ENCODE results near the gene TPI1. TPM values are rescaled to one million over a fixed set of nuclear protein-coding genes. Genes with fewer than 3 reads are reported as not detected.
"Not testable (repeated sequence)": the region's sequence is repeated elsewhere in the genome, so short reads cannot be mapped to it uniquely, and the experiment has no call there.

TPI1 gene
- total RNA-seq, 2 experiments from 2014 or later, result 1,086 to 1,277 TPM

DNA sequence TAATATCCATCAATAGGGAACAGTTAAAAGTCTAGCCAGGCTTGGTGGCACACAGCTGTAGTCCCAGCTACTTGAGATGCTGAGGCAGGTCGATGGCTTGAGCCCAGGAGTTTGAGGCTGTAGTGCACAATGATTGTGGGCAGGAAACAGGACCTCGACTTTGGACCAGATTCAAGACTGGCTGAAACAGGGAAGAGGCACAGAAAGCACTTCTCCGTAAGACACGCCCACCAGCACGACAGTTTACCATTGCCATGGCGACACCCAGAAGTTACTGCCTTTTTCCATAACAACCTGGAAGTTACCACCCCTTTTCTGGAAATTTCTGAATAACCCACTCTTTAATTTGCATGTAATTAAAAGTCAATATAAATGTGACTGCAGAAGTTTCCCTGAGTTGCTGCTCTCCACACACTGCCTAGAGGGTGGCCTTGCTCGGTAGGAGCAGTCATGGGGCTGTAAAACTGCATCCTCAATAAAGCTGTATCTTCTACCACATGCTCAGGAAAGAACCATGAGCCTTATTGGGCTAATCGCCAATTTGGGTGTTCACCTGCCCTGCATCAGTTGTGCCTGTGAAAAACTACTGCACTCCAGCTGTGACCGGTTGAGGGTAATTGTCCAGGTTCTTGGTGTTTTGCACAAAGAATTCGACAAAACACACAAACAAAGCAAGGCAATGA lies 32.6 kb downstream of the TPI1 start:
- H3K27me3 Mint-ChIP-seq, result no peaks in the 10 kb centered on the region
- no peaks in the 10 kb centered on the region for H3K9me3 Mint-ChIP-seq (ENCODE audit: low read depth)
- ATAC-seq (no peak), DNase-seq (no peak)
- CTCF ChIA-PET, result interaction anchor here (1.1 to 1.8 kb wide), 3 partner anchors 9 to 209 kb away, joined by 3 to 6 read pairs (median 3); partner anchors contain the start of gene C1RL
- H3K4me1 Mint-ChIP-seq, result peaks cover 6% of the 10 kb centered on the region
- no peak overlapping the region for H3K4me3 Mint-ChIP-seq
- no peaks in the 10 kb centered on the region for H3K36me3 Mint-ChIP-seq
- H3K27ac Mint-ChIP-seq, result no peak overlapping the region

DNA sequence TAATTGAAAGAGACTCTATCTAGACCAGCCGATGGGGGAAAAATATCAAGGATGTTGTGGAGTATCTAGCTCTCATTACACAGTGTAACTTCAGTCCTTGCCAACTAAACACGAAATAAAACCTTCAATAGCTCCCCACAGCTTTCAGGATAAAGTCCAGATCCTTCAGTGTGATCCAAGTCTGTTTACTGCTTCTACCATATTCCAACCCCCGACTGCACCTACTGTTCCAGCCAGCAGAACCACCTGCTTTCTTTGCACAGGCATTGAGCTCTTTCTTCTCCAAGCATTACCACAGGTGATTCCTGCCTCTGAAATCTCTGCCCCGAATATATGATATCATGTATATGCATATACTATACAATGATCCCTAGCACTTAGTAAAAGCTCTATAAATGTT lies 35.1 kb downstream of the TPI1 start:
- peaks cover 6% of the 10 kb centered on the region for H3K4me1 Mint-ChIP-seq
- ATAC-seq, result no peak
- no peaks in the 10 kb centered on the region for H3K36me3 Mint-ChIP-seq
- H3K4me3 Mint-ChIP-seq, result no peak overlapping the region
- no peak for DNase-seq
- CTCF ChIA-PET, result interaction anchor here (1.0 to 5.0 kb wide), 2 partner anchors 11 to 22 kb away, joined by 4 to 28 read pairs; no protein-coding TSS in a partner anchor
- no peak overlapping the region for H3K27ac Mint-ChIP-seq
- H3K9me3 Mint-ChIP-seq (ENCODE audit: low read depth), result no peaks in the 10 kb centered on the region
- H3K27me3 Mint-ChIP-seq, result no peaks in the 10 kb centered on the region

DNA sequence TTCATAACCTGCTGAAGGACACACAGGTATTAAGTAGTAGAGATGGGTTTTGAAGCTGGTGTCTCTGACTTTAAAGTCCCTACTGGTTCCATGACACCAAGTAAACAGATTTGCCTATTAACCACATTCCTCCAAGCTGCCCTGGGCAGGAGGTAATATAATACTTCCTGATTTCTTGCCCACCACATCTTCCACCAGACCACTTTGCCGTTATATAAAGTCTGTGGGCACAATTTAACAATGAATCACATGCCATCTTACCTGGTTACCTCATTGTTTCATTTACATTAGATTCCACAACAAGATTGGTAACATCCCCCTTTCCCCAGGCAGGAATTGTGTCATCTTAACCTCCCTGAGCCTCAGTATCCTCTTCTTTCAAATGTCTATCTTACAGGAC lies 36.4 kb downstream of the TPI1 start:
- ATAC-seq, result no peak
- no peak overlapping the region for H3K27ac Mint-ChIP-seq
- no peaks in the 10 kb centered on the region for H3K27me3 Mint-ChIP-seq
- no peaks in the 10 kb centered on the region for H3K36me3 Mint-ChIP-seq
- CTCF ChIA-PET, result interaction anchor here (2.9 to 6.4 kb wide), 3 partner anchors 12 to 34 kb away, joined by 10 to 33 read pairs (median 28); partner anchors contain the start of gene ATN1
- no peak overlapping the region for H3K4me3 Mint-ChIP-seq
- H3K4me1 Mint-ChIP-seq, result peaks cover 6% of the 10 kb centered on the region
- no peak for DNase-seq
- H3K9me3 Mint-ChIP-seq (ENCODE audit: low read depth), result no peaks in the 10 kb centered on the region

DNA sequence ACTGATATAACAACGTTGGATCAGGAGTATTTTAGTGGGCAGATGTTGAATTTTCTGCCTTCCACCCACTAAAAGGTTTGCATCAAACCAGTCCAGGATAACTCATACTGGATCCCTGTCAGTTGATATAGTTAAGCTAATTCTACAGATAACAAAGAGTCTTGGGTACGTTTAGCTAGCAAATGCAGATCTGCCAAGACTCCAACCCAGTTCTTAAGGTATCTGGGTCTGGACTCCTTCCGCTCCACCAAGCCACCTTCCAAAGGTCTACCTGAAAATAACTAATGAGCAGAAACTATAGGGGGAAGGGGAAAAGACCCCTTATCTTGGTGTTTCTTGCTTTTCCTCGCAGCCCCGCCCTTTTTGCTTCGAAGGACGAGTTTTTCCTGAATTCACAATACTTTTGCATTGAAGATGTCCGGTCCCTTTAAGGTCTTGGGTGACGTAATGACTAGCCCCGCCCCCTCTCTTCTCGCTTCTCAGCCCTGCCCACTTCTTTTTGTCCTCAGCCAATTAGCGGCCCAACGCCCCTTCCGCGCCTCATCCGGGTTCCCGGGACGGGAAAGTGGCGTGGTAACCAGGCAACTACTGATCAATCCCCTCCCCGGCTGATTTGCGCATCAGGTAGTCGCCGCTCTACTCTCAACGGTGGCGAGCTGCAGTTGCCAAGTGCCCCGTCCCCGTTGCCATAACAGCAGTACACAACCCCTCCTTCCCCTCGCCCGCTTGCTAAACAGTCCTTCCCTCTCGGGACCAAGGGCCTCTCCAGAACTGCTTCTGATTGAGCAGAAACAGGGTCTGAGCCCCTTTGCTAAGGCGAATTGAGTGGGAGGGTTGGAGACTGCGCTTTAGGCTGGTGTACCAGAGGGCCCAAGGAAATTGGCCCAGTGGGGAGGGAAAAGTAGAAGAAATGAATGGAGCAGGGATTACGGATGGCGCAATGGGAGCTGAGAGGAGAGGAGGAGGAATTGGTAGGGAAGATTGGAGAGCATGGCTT lies 37.2 kb downstream of the TPI1 start, which contains the start of gene LRRC23:
TSS of gene LRRC23 (plus strand) at position 543 of the 997 bp plus-strand sequence. CDS start 812 bp downstream, outside the sequence.
- DNase-seq, result peak; percentile 99
- Mint-ChIP-seq H3K27ac (no peak within 1 kb of the TSS), H3K36me3 (no peaks in the 10 kb centered on the region), H3K4me3 (no peak within 1 kb of the TSS), H3K27me3 (no peaks in the 10 kb centered on the region), H3K4me1 (peaks cover 3% of the 10 kb centered on the region), H3K9me3 (ENCODE audit: low read depth) (no peaks in the 10 kb centered on the region)
- ATAC-seq, result peak; percentile 98
- CTCF ChIA-PET, result interaction anchor here (0.7 to 6.4 kb wide), 9 partner anchors 10 to 130 kb away, joined by 3 to 33 read pairs (median 5); partner anchors contain the start of genes ATN1 and SPSB2

DNA sequence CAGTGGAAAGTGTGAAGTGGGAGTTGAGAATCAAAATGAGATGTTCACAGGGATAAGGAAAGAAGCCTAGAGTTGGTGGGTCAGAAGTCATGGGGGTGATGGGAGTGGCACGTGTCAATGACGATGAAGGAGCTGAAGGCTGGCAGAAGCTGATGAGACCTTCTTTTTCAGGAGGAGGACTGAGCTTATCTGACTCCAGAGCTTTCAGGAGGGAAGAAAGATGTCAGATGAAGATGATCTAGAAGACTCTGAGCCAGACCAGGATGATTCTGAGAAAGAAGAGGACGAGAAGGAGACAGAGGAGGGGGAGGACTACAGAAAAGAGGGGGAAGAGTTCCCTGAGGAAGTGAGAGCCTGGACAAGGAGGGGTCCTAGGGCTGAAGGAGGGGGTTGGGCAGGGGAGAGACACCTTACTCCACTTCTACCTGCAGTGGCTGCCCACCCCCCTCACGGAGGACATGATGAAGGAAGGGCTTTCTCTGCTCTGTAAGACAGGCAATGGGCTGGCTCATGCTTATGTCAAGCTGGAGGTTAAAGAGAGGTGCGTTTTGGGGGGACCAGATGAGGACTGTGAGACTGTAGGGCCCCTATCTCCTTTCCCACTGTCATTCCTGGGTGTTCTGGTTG lies 38.2 kb downstream of the TPI1 start:
- Mint-ChIP-seq H3K9me3 (ENCODE audit: low read depth) (no peaks in the 10 kb centered on the region), H3K27ac (no peak overlapping the region), H3K4me3 (no peak overlapping the region), H3K27me3 (no peaks in the 10 kb centered on the region), H3K36me3 (no peaks in the 10 kb centered on the region), H3K4me1 (no peaks in the 10 kb centered on the region)
- CTCF ChIA-PET, result interaction anchor here (1.0 to 6.4 kb wide), 8 partner anchors 11 to 131 kb away, joined by 3 to 33 read pairs (median 6); partner anchors contain the start of genes ATN1 and SPSB2
- ATAC-seq (no peak), DNase-seq (no peak)

DNA sequence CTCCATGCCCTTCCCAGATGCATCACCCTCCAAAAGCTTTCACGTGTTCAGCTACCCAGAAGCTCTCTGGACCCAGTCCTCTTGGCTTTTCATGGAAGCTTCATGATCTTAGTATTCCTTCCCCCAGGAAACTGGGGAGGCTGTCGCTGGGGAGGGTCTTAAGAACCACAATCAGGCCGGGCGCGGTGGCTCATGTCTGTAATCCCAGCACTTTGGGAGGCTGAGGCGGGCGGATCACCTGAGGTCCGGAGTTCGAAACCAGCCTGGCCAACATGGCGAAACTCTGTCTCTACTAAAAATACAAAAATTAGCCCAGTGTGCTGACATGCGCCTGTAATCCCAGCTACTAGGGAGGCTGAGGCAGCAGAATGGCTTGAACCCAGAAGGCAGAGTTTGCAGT lies 40.8 kb downstream of the TPI1 start:
- CTCF ChIA-PET, result interaction anchor here (1.1 to 6.4 kb wide), 7 partner anchors 11 to 39 kb away, joined by 3 to 33 read pairs (median 10); partner anchors contain the start of genes ATN1 and SPSB2
- not testable (repeated sequence) for ATAC-seq; H3K36me3 Mint-ChIP-seq; H3K9me3 Mint-ChIP-seq (ENCODE audit: low read depth); H3K27ac Mint-ChIP-seq; H3K27me3 Mint-ChIP-seq; DNase-seq; H3K4me1 Mint-ChIP-seq; H3K4me3 Mint-ChIP-seq

DNA sequence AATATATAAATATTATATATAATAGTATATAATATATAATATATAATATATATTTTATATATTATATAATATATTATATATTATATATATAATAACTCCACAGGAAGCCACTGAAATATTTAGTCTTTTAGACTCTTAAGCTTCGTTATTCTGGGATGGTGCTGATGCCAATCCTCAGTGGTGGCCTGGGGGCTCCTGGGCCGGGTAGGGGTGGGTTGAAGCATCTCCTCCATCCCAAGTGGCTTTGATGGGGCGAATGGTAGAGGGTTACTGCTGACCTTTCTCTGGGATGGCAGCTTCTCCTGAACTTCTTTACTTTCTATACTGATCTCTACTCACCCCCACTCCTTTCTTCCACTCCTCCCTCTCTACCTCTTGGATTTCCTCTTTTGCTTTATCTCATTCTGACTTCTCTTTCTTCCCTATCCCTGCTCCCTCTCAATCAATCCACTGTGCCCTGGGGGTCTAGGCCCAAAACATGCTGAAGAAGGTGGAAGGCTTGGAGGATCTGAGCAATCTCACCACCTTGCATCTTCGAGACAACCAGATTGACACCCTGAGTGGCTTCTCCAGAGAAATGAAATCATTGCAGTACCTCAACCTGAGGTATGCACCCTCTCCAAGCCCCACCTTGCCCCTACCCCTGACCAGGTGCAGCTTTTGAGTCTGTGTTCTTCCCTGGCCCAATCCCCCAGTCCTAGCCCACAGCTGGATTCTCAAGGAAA lies 42.3 kb downstream of the TPI1 start:
- H3K27me3 Mint-ChIP-seq, result no peaks in the 10 kb centered on the region
- H3K4me1 Mint-ChIP-seq, result peaks cover 14% of the 10 kb centered on the region
- CTCF ChIA-PET, result interaction anchor here (1.6 to 6.4 kb wide), 5 partner anchors 16 to 40 kb away, joined by 4 to 33 read pairs (median 16); partner anchors contain the start of genes ATN1 and SPSB2
- no peaks in the 10 kb centered on the region for H3K9me3 Mint-ChIP-seq (ENCODE audit: low read depth)
- H3K36me3 Mint-ChIP-seq, result no peaks in the 10 kb centered on the region
- H3K4me3 Mint-ChIP-seq, result no peak overlapping the region
- DNase-seq, result no peak
- no peak for ATAC-seq
- no peak overlapping the region for H3K27ac Mint-ChIP-seq

DNA sequence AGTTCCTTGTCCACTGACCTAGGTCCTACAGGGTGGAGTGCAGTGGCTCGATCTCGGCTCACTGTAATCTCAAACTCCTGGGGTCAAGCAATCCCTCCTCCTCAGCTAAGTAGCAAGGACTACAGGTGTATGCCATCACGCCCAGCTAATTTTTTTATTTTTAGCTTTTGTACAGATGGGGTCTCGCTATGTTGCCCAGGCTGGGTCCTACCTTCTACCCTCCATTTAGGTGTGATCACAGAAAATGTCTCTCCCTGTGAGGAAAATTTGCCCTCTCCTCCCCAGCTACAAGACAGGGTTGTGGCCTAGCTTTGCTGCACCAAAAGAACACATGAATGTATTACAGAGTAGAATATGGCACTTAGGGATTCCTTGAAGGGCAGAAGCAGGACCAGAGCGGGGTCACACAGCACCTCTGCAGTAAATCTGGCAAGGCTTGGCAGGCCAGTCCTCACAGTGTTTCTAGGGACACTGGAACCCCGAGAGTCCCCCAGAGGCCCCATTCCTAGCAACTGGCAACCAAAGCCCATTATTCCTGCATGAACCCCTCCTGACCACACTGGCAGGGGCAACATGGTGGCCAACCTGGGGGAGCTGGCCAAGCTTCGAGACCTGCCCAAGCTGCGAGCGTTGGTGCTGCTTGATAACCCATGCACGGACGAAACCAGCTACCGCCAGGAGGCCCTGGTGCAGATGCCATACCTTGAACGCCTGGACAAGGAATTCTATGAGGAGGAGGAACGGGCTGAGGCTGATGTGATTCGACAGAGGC lies 45.0 kb downstream of the TPI1 start:
- CTCF ChIA-PET, result interaction anchor here (1.0 to 2.5 kb wide), 5 partner anchors 12 to 41 kb away, joined by 3 to 12 read pairs (median 6); partner anchors contain the start of gene SPSB2
- no peak for DNase-seq
- H3K36me3 Mint-ChIP-seq, result peaks cover 11% of the 10 kb centered on the region
- ATAC-seq, result no peak
- peak overlapping the region; percentile 42 for H3K27ac Mint-ChIP-seq
- H3K27me3 Mint-ChIP-seq, result no peaks in the 10 kb centered on the region
- peaks cover 36% of the 10 kb centered on the region for H3K4me1 Mint-ChIP-seq
- no peaks in the 10 kb centered on the region for H3K9me3 Mint-ChIP-seq (ENCODE audit: low read depth)
- peak overlapping the region; percentile 92 for H3K4me3 Mint-ChIP-seq

DNA sequence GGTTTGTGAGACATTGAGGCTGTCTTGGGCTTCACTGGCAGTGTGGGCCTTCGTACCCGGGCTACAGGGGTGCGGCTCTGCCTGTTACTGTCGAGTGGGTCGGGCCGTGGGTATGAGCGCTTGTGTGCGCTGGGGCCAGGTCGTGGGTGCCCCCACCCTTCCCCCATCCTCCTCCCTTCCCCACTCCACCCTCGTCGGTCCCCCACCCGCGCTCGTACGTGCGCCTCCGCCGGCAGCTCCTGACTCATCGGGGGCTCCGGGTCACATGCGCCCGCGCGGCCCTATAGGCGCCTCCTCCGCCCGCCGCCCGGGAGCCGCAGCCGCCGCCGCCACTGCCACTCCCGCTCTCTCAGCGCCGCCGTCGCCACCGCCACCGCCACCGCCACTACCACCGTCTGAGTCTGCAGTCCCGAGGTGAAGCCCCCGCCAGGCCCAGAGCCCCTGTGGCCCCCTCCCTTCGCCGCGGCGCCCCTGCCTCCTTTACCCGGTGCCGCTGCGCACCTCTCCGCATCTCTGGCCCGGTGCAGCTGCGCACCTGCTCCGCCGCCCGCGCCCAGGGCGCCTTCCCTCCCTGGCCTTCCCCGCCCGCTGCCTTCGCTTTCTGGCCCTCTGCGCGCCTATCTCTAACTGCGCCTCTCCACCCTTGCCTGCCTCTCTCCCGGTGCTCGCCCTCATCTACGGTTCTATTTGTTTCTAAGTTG lies 47.1 kb downstream of the TPI1 start, which contains the start of gene ENO2:
TSS of gene ENO2 (plus strand) at position 335 of the 701 bp plus-strand sequence. CDS start 1,253 bp downstream, outside the sequence.
- CTCF ChIA-PET, result interaction anchor here (0.8 to 4.7 kb wide), 12 partner anchors 11 to 194 kb away, joined by 3 to 22 read pairs (median 5); partner anchors contain the start of genes C1RL and SPSB2
- peak; percentile 96 for ATAC-seq
- H3K27me3 Mint-ChIP-seq, result no peaks in the 10 kb centered on the region
- peak; percentile 89 for DNase-seq
- peaks cover 45% of the 10 kb centered on the region for H3K4me1 Mint-ChIP-seq
- H3K4me3 Mint-ChIP-seq, result peak within 1 kb of the TSS; percentile 92
- H3K36me3 Mint-ChIP-seq, result peaks cover 20% of the 10 kb centered on the region
- no peaks in the 10 kb centered on the region for H3K9me3 Mint-ChIP-seq (ENCODE audit: low read depth)
- H3K27ac Mint-ChIP-seq, result peak within 1 kb of the TSS; percentile 86

DNA sequence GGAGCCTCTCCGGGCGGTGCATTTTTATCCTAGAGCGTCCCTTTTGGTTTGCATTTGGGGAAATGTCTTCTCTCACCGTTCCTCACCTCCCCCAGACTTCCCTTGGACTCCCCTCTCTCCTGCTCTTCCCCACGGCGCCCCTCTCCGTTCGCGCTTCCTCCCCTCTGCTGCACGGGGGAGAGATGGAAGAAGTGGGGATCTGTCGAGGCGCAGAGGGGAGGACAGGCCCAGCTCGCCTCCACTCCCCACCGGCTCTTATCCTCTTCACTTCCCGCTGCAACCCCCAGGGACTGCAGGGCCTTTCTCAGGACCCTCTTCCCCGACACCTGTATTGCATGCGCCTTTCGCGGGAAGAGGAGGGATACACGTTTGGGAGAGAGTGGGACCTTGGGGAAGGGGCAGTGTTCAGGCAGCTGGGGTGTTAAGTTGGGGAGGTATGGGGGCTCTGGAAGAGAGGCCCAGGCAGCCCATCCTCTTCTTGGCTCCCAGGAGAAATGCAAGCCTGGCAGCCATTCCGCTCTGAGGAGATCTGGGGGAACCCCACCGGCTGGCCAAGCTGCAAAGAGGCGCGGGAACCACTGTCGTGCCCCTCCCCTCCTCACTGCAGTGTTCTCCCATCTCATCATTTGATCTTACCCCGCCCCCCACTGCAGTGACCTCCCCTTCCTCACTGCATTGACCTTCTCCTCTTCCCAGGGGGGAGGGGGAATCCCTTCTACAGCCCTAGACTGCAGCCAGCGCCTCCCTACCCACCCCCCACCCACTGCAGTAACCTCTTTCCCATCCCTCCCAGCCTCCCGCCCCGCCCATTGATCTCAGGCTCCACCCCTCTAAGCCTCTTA lies 47.8 kb downstream of the TPI1 start:
- H3K36me3 Mint-ChIP-seq, result peaks cover 27% of the 10 kb centered on the region
- CTCF ChIA-PET, result interaction anchor here (1.0 to 4.7 kb wide), 9 partner anchors 10 to 193 kb away, joined by 3 to 22 read pairs (median 5); partner anchors contain the start of genes C1RL and SPSB2
- peak overlapping the region; percentile 92 for H3K4me3 Mint-ChIP-seq
- H3K4me1 Mint-ChIP-seq, result peaks cover 52% of the 10 kb centered on the region
- no peaks in the 10 kb centered on the region for H3K9me3 Mint-ChIP-seq (ENCODE audit: low read depth)
- DNase-seq, result no peak
- ATAC-seq, result no peak
- peak overlapping the region; percentile 86 for H3K27ac Mint-ChIP-seq
- H3K27me3 Mint-ChIP-seq, result no peaks in the 10 kb centered on the region
